Skeletal muscle tissue (tissue), 4 donors: Measurements from ENCODE around the gene TMEM17. TPM values are rescaled to one million over a fixed set of nuclear protein-coding genes. Genes with fewer than 3 reads are reported as not detected.
"Not testable (repeated sequence)": the region's sequence is repeated elsewhere in the genome, so short reads cannot be mapped to it uniquely, and the experiment has no call there.

Experiments used
- H3K27ac ChIP-seq: one replicate; pipeline ENCODE4 v1.7.0; 2013; ENCODE audit warnings: mild to moderate bottlenecking, low read depth, low read length, inconsistent platforms
- H3K27me3 ChIP-seq, 3 donors: one replicate each; pipeline ENCODE4 v1.7.0; 2013; ENCODE audit warnings: low read length in 3 of 3; ENCODE audit not compliant: control insufficient read depth in 3 of 3, insufficient read depth in 3 of 3
- H3K36me3 ChIP-seq, 3 donors: one replicate each; pipeline ENCODE4 v1.7.0; 2013; ENCODE audit warnings: low read length in 3 of 3; ENCODE audit not compliant: control insufficient read depth in 3 of 3, insufficient read depth in 3 of 3
- H3K4me1 ChIP-seq, 3 donors: one replicate each; pipeline ENCODE4 v1.7.0; 2013; ENCODE audit warnings: low read length in 3 of 3, mild to moderate bottlenecking in 3 of 3; ENCODE audit not compliant: control insufficient read depth in 3 of 3, insufficient read depth in 3 of 3
- H3K4me3 ChIP-seq, 3 donors: one replicate each; pipeline ENCODE4 v1.7.0; 2013; ENCODE audit warnings: low read length in 3 of 3
- H3K9ac ChIP-seq, 3 donors: one replicate each; pipeline ENCODE4 v1.7.0; 2013; ENCODE audit warnings: low read length in 3 of 3, mild to moderate bottlenecking in 3 of 3, moderate library complexity in 2 of 3, low read depth in 1 of 3
- H3K9me3 ChIP-seq, 3 donors: one replicate each; pipeline ENCODE4 v1.7.0; 2013; ENCODE audit warnings: low read length in 3 of 3; ENCODE audit not compliant: control insufficient read depth in 3 of 3
- total RNA-seq: library from RNA; depleted of rRNA; stranded (reverse); fragments of >200 nt; gene quantifications from one replicate; pipeline ENCODE4 v1.2.3, GENCODE V29; 2014
- donor health status: Osteomylitis.

The TMEM17 gene
- total RNA-seq, 1 donor from 2014 or later = 1.0 TPM

DNA sequence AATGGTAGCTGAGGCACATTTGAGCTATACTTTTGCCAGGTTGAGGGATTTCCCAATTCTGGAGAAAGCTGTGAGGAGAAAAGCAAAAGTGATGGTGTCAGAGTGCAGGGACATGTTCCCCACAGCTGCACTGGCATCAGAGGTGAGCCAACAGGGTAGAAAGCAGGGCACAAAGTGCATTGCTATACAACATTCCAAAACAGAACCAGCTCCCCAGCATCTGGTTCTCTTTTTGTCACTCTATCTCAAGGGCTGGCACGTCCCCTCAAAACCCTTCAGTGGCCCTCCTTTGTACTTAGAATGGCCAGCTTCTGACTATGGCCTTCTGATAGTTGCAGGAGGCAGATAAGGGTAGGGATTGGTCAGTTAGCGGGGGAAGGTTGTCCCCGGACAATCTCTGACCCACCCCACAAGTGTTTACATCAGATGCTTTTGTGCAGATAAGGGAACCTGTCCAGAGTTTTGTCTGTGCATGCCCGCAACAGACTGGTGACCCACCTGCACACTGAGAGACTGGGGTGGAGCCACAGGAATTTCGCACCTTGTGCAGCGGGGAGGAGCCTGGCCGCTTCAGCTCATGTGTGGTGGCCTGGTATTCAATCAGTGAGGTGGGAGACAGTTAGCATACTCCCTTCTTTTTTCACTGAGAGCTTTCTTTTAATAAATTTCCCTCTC lies 31.0 kb upstream of the TMEM17 start:
- Histone ChIP-seq H3K9ac (no peak overlapping the region), H3K9me3 (no peaks in the 10 kb centered on the region), H3K4me3 (no peak overlapping the region), H3K36me3 (no peaks in the 10 kb centered on the region), H3K27ac (no peak overlapping the region), H3K4me1 (no peaks in the 10 kb centered on the region), H3K27me3 (no peaks in the 10 kb centered on the region)

DNA sequence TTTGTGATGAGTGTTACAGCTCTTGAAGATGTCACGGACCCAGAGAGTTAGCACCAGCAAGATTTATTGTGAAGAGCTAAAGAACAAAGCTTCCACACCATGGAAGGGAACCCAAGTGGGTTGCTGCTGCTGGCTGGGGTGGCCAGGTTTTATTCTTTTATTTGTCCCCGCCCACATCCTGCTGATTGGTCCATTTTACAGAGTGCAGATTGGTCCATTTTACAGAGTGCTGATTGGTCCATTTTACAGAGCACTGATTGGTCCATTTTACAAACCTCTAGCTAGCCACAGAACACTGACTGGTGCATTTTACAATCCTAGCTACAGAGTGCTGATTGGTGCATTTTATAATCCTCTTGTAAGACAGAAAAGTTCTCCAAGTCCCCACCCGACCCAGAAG lies 29.5 kb upstream of the TMEM17 start:
- H3K27ac ChIP-seq, H3K27me3 ChIP-seq, H3K4me1 ChIP-seq, H3K9me3 ChIP-seq, H3K4me3 ChIP-seq, H3K9ac ChIP-seq, H3K36me3 ChIP-seq: not testable (repeated sequence)

DNA sequence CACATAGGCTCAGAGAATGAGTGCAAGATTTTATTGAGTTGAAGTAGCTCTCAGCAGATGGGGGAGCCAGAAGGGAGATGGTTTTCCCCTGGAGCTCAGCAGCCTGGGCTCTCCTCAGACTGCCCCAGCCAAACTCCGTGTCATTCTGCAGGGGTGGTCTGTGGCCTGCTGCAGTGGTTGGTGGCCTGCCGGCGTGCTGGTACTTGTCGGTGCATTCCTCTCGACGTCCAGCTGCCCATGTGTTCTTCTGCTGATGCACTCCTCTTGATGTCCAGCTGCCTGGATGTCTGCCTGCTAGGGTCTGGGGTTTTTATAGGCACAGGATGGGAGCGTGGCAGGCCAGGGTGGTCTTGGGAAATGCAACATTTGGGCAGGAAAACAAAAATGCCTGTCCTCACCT lies 25.6 kb upstream of the TMEM17 start:
- H3K36me3 ChIP-seq = no peaks in the 10 kb centered on the region
- no peaks in the 10 kb centered on the region for H3K27me3 ChIP-seq
- no peaks in the 10 kb centered on the region for H3K9me3 ChIP-seq
- H3K4me3 ChIP-seq = no peak overlapping the region
- H3K9ac ChIP-seq = no peak overlapping the region
- H3K27ac ChIP-seq = no peak overlapping the region
- H3K4me1 ChIP-seq = no peaks in the 10 kb centered on the region

DNA sequence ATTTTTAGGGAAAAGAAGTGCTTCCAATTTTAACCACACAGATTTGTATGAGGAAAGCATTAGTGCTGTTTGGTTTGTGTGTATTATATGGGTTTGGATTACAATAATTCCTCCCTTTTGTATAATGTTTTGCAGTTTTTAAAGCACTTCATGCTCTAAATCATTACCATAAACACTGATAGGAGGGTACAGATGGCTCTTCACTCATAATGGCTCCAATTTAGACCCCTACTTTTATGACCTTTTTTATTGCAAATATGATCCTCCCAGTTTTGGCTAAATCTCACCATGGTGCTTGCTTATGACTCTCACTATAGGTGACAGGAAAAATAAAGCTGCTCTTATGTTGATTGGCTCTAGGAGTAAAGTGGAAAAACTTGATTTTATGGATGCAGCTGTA lies 23.8 kb upstream of the TMEM17 start:
- Histone ChIP-seq H3K4me3 (no peak overlapping the region), H3K4me1 (no peaks in the 10 kb centered on the region), H3K27me3 (no peaks in the 10 kb centered on the region), H3K27ac (no peak overlapping the region), H3K9ac (no peak overlapping the region), H3K9me3 (no peaks in the 10 kb centered on the region), H3K36me3 (no peaks in the 10 kb centered on the region)

DNA sequence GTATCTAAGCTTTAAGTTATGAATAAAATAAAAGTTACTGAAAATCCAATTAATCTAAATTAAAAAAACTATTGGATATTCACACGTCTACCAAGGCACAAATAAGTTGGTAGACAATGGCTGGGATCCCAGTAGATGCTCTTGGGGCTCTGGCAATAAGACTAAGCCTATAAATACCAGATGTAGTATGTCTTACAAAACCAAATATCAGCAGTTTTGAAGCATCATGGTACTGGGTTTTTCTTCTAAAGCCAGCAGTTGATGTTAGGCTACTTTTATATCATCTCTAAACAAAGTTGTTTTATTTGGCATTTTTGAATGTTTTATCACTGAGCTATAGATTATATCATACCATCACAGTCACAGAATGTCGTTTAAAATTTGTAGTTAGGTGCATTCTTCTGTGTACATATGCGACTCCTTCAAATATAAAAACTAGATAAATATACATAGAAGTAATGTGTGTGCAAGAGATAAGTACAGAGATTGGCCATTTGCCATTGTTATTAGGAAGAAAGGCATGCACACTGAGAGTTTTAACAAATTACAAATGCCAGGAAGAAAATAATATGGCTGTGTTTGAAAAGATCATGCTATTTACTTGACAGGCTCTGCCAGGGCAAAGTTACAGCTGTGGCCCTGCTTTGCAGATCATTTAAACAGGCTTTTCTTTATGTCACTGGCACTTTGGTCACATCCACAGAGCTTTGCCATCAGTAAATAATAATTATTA lies 21.6 kb upstream of the TMEM17 start:
- Histone ChIP-seq H3K4me3 (no peak overlapping the region), H3K9me3 (no peaks in the 10 kb centered on the region), H3K9ac (no peak overlapping the region), H3K4me1 (no peaks in the 10 kb centered on the region), H3K27me3 (no peaks in the 10 kb centered on the region), H3K27ac (no peak overlapping the region), H3K36me3 (no peaks in the 10 kb centered on the region)

GRCh38 chr2:62526531-62527381 lies 20.8 kb upstream of the TMEM17 start:
- Histone ChIP-seq H3K4me1 (no peaks in the 10 kb centered on the region), H3K36me3 (no peaks in the 10 kb centered on the region), H3K9ac (no peak overlapping the region), H3K27ac (no peak overlapping the region), H3K9me3 (no peaks in the 10 kb centered on the region), H3K27me3 (no peaks in the 10 kb centered on the region), H3K4me3 (no peak overlapping the region)

DNA sequence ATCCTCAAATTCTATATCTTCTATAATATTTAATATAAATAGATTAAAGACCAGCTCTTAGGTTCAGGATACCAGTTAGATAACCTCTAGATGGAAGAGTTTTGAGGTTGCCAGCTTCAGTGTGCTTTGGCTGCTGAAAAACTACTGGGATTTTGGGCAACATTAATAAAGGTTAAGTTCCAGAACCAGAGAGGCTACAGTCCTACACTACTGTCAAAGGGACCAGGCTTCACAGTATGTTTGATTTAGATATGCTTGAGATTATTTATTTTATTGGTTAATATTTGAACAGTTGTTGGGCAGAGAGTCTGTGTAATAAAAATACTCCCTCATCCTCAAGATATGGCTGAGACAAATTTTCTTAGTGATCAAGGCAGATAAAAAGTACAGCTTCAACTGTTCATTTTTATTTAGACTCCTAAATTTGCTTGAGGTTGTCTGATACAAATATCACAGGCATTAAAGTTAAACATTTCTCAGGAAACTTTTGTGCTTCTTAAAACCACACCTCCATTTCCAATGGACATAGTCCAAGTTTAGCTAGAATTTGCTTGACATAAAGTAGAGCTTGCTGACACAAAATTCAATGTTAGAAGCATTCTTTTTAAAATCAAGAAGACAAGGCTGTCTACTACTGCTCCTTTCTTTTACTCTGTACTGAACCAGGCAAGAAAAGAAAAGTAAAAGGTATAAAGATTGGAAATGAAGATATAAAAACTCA lies 19.7 kb upstream of the TMEM17 start:
- no peaks in the 10 kb centered on the region for H3K36me3 ChIP-seq
- H3K4me3 ChIP-seq = no peak overlapping the region
- no peak overlapping the region for H3K9ac ChIP-seq
- H3K27ac ChIP-seq = no peak overlapping the region
- no peaks in the 10 kb centered on the region for H3K9me3 ChIP-seq
- no peaks in the 10 kb centered on the region for H3K27me3 ChIP-seq
- H3K4me1 ChIP-seq = no peaks in the 10 kb centered on the region

GRCh38 chr2:62524293-62524941 lies 18.4 kb upstream of the TMEM17 start:
- Histone ChIP-seq H3K4me3 (no peak overlapping the region), H3K9ac (no peak overlapping the region), H3K9me3 (no peaks in the 10 kb centered on the region), H3K4me1 (no peaks in the 10 kb centered on the region), H3K27ac (no peak overlapping the region), H3K27me3 (no peaks in the 10 kb centered on the region), H3K36me3 (no peaks in the 10 kb centered on the region)

GRCh38 chr2:62521061-62521460 lies 15.1 kb upstream of the TMEM17 start:
- not testable (repeated sequence) for H3K27me3 ChIP-seq, H3K9me3 ChIP-seq, H3K36me3 ChIP-seq, H3K9ac ChIP-seq, H3K4me3 ChIP-seq, H3K27ac ChIP-seq, H3K4me1 ChIP-seq
